RWPE2 (cell line): ENCODE data around the gene FAM89A.
A peak's percentile ranks its signal among the peaks of the same experiment; 100 is the strongest.

Experiments used
- ATAC-seq: fragments of 200-7000 bp; cut with Tn5 transposase; 3 replicates; pipeline ENCODE4 v1.9.1; 2021; ENCODE audit warnings: low read depth
- DNase-seq: peaks from one replicate; pipeline ENCODE4 v3.0.0-alpha.2; 2020; ENCODE audit warnings: low spot score
- H3K27ac ChIP-seq: fragments of 450-650 bp; 2 replicates; pipeline ENCODE4 v1.5.1; 2017; ENCODE audit warnings: mild to moderate bottlenecking; ENCODE audit not compliant: poor library complexity, severe bottlenecking
- H3K27me3 ChIP-seq: fragments of 250-450 bp; sonication (Bioruptor Pico); 2 replicates; pipeline ENCODE4 v1.5.1; 2021; ENCODE audit warnings: mild to moderate bottlenecking, moderate library complexity; ENCODE audit not compliant: insufficient read depth, poor library complexity, severe bottlenecking
- H3K36me3 ChIP-seq: fragments of 250-450 bp; sonication (Bioruptor Pico); 2 replicates; pipeline ENCODE4 v1.5.1; 2020; ENCODE audit warnings: low read depth, mild to moderate bottlenecking, moderate library complexity
- H3K4me1 ChIP-seq: fragments of 250-450 bp; sonication (Bioruptor Pico); 2 replicates; pipeline ENCODE4 v1.5.1; 2021; ENCODE audit warnings: mild to moderate bottlenecking, moderate library complexity; ENCODE audit not compliant: insufficient read depth, poor library complexity, severe bottlenecking
- H3K4me3 ChIP-seq: fragments of 250-450 bp; sonication (Bioruptor Pico); 2 replicates; pipeline ENCODE4 v1.5.1; 2021; ENCODE audit warnings: mild to moderate bottlenecking, moderate library complexity; ENCODE audit not compliant: severe bottlenecking
- H3K9me3 ChIP-seq: fragments of 250-450 bp; sonication (Bioruptor Pico); 2 replicates; pipeline ENCODE4 v1.5.1; 2021; ENCODE audit warnings: mild to moderate bottlenecking, moderate library complexity; ENCODE audit not compliant: severe bottlenecking
- CTCF ChIP-seq: fragments of 450-650 bp; IDR thresholded peaks from one replicate; pipeline ENCODE4 v1.5.1; 2017; ENCODE audit warnings: mild to moderate bottlenecking, moderate library complexity; ENCODE audit not compliant: poor library complexity, severe bottlenecking

FAM89A gene

GRCh38 chr1:231000639-231001038 lies 39.4 kb downstream of the FAM89A start:
- no peak for DNase-seq
- H3K9me3 ChIP-seq, result no peaks in the 10 kb centered on the region
- peaks cover 41% of the 10 kb centered on the region for H3K36me3 ChIP-seq
- no peak for TF ChIP-seq CTCF
- no peak overlapping the region for H3K4me3 ChIP-seq
- ATAC-seq, result no peak
- no peaks in the 10 kb centered on the region for H3K27me3 ChIP-seq
- H3K4me1 ChIP-seq, result no peaks in the 10 kb centered on the region
- H3K27ac ChIP-seq, result no peak overlapping the region

- H3K27me3 ChIP-seq, result no peaks in the 10 kb centered on the region
- H3K4me1 ChIP-seq, result no peaks in the 10 kb centered on the region
- no peaks in the 10 kb centered on the region for H3K9me3 ChIP-seq
- no peak overlapping the region for H3K4me3 ChIP-seq
- no peak for TF ChIP-seq CTCF
- H3K36me3 ChIP-seq, result peaks cover 42% of the 10 kb centered on the region
- no peak for DNase-seq
- no peak overlapping the region for H3K27ac ChIP-seq
- no peak for ATAC-seq
Observed at GRCh38 chr1:231000201-231000600, 39.9 kb downstream of the FAM89A start.

GRCh38 chr1:230994860-230995259 lies 45.2 kb downstream of the FAM89A start:
- peaks cover 60% of the 10 kb centered on the region for H3K36me3 ChIP-seq
- H3K4me3 ChIP-seq, result no peak overlapping the region
- no peak for DNase-seq
- no peak for ATAC-seq
- H3K4me1 ChIP-seq, result no peaks in the 10 kb centered on the region
- no peaks in the 10 kb centered on the region for H3K9me3 ChIP-seq
- H3K27me3 ChIP-seq, result no peaks in the 10 kb centered on the region
- H3K27ac ChIP-seq, result no peak overlapping the region
- no peak for TF ChIP-seq CTCF

DNA sequence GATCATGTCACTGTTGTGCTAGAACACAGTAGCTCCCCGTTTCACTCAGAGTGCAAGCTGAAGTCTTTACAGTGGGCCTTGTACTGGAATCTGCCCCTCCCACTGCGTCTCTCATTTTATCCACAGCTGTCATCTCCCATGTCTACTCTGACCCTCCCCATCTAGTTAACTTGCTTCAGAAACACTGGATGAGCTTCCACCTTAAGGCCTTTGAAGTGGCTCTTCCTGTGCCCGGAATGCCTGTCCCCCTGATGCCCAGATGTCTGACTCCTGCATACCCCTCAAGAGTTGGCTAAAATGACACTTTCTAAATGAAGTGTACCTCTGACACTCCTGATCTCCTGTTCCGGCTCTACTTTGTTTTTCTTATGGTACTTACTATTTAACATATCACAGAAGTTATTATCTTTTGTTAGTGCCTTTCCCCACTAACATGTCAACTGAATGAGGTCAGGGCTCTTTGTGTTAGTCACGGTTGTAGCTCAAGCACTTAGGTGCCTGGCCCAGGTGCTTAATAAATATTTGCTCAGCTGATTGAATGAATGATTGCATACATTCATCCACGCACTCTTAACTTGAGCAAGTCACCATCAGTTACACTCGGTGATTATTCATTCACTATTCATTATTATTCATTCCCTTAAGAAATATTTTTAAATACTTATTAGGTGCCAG lies 47.8 kb downstream of the FAM89A start:
- ATAC-seq (no peak), DNase-seq (no peak)
- peaks cover 58% of the 10 kb centered on the region for H3K36me3 ChIP-seq
- H3K27ac ChIP-seq, result no peak overlapping the region
- H3K9me3 ChIP-seq, result no peaks in the 10 kb centered on the region
- H3K4me1 ChIP-seq, result peaks cover 5% of the 10 kb centered on the region
- no peaks in the 10 kb centered on the region for H3K27me3 ChIP-seq
- H3K4me3 ChIP-seq, result no peak overlapping the region
- TF ChIP-seq CTCF, result no peak

GRCh38 chr1:230987448-230987847 lies 52.6 kb downstream of the FAM89A start:
- Histone ChIP-seq H3K4me3 (no peak overlapping the region), H3K27ac (peak overlapping the region; percentile 14), H3K9me3 (no peaks in the 10 kb centered on the region), H3K4me1 (peaks cover 10% of the 10 kb centered on the region), H3K36me3 (peaks cover 32% of the 10 kb centered on the region), H3K27me3 (no peaks in the 10 kb centered on the region)
- no peak for TF ChIP-seq CTCF
- DNase-seq, result no peak
- no peak for ATAC-seq
